ENCODE measurements around the gene CFAP44. TPM values are rescaled to one million over a fixed set of nuclear protein-coding genes. Genes with fewer than 3 reads are reported as not detected.
A peak's percentile ranks its signal among the peaks of the same experiment; 100 is the strongest.

CFAP44 gene
- total RNA-seq, 1 donor from 2014 or later, result 1.3 TPM

DNA sequence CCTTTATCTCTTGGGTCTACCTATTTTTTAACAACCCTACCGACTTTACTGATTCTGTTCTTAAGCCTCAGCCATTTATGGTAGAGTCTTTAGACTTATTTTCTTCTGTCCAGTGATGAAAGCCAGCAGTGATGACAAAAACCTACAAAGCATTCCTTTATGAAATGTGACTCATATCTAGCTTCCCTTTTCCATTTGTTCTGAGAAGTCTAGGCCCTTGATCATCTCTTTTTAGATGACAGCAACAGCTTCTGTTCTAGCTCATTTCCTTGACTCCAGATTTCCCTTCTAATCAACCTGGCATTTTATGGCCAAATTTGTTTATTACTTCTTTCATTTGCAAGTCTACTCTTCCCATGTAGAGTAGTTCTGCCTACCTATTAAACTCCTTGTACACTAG is 36.1 kb downstream of the CFAP44 start:
- peak; percentile 51 for DNase-seq (ENCODE audit: low read depth)
- FAIRE-seq, result no peak
- Histone ChIP-seq H3K36me3 (ENCODE audit: control insufficient read depth, insufficient read depth, low read length) (peaks cover 1% of the 10 kb centered on the region), H3K4me3 (ENCODE audit: low read depth, low read length) (no peak overlapping the region), H3K27me3 (ENCODE audit: control insufficient read depth, insufficient read depth, low read length) (no peaks in the 10 kb centered on the region)
- TF ChIP-seq, protein P1, sequence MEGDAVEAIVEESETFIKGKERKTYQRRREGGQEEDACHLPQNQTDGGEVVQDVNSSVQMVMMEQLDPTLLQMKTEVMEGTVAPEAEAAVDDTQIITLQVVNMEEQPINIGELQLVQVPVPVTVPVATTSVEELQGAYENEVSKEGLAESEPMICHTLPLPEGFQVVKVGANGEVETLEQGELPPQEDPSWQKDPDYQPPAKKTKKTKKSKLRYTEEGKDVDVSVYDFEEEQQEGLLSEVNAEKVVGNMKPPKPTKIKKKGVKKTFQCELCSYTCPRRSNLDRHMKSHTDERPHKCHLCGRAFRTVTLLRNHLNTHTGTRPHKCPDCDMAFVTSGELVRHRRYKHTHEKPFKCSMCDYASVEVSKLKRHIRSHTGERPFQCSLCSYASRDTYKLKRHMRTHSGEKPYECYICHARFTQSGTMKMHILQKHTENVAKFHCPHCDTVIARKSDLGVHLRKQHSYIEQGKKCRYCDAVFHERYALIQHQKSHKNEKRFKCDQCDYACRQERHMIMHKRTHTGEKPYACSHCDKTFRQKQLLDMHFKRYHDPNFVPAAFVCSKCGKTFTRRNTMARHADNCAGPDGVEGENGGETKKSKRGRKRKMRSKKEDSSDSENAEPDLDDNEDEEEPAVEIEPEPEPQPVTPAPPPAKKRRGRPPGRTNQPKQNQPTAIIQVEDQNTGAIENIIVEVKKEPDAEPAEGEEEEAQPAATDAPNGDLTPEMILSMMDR (IDR thresholded peaks at IDR 0.05; ENCODE audit: insufficient read depth, low read length, severe bottlenecking), result no peak

DNA sequence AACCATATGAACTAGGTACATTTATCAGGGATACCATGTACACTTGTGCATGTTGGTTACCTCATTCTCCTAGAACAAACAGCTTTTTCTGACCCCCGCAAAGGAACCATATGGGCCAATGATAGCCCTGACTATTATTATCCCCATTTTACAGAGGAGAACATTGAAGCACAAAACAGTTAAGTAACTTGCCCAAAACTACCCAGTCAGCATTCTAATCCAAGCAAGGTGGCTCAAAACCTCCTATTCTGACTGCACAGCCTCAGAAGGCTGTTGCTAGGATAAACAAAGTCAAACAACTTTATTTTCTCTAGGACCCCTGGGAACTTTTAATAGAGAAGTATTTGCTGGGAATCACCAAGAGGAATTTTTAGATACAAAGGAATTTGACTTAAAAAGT is 36.7 kb downstream of the CFAP44 start:
- H3K4me3 ChIP-seq (ENCODE audit: low read depth, low read length), result no peak overlapping the region
- TF ChIP-seq, protein P1 (IDR thresholded peaks at IDR 0.05; ENCODE audit: insufficient read depth, low read length, severe bottlenecking), result no peak
- DNase-seq (ENCODE audit: low read depth) (no peak), FAIRE-seq (no peak)
- peaks cover 1% of the 10 kb centered on the region for H3K36me3 ChIP-seq (ENCODE audit: control insufficient read depth, insufficient read depth, low read length)
- H3K27me3 ChIP-seq (ENCODE audit: control insufficient read depth, insufficient read depth, low read length), result no peaks in the 10 kb centered on the region

Other genes with a start within 250 kb of the CFAP44 start
- gene BOC, start 229.9 kb downstream of the CFAP44 start, total RNA-seq, result 0.38 and 1.3 TPM in 2 replicates
- gene SPICE1, start 73.7 kb upstream of the CFAP44 start, total RNA-seq, result 7.4 and 7.7 TPM in 2 replicates
- gene SIDT1, start 91.1 kb upstream of the CFAP44 start, total RNA-seq, result 0.53 and 1.3 TPM in 2 replicates

All from bronchial epithelial cell (primary cell).